GM21717 (cell line): ENCODE results near the gene ST6GAL1.
"Not testable (repeated sequence)": the region's sequence is repeated elsewhere in the genome, so short reads cannot be mapped to it uniquely, and the experiment has no call there.

ENCODE experiments used
- ATAC-seq: cut with Tn5 transposase; IDR thresholded peaks from one replicate; pipeline ENCODE4 v1.9.1; 2021; ENCODE audit warnings: mild to moderate bottlenecking, moderate library complexity; ENCODE audit not compliant: unreplicated experiment

Gene ST6GAL1

GRCh38 chr3:187017511-187018230, 87.3 kb downstream of the ST6GAL1 start:
- ATAC-seq, result no peak

GRCh38 chr3:187019542-187020072, 89.3 kb downstream of the ST6GAL1 start:
- ATAC-seq, result no peak

- no peak for ATAC-seq
Observed at GRCh38 chr3:187020376-187020775, 90.0 kb downstream of the ST6GAL1 start.

GRCh38 chr3:187021748-187022402, 91.5 kb downstream of the ST6GAL1 start:
- ATAC-seq, result no peak

- no peak for ATAC-seq
Observed at GRCh38 chr3:187022403-187023029, 92.2 kb downstream of the ST6GAL1 start.

GRCh38 chr3:187023340-187023739, 93.0 kb downstream of the ST6GAL1 start:
- not testable (repeated sequence) for ATAC-seq

- no peak for ATAC-seq
Observed at GRCh38 chr3:187024536-187025226, 94.4 kb downstream of the ST6GAL1 start.

GRCh38 chr3:187025254-187025655, 94.9 kb downstream of the ST6GAL1 start:
- peak; percentile 34 for ATAC-seq

- ATAC-seq, result peak; percentile 16
Observed at GRCh38 chr3:187025656-187026316, 95.5 kb downstream of the ST6GAL1 start.

GRCh38 chr3:187026317-187026670, 96.0 kb downstream of the ST6GAL1 start:
- no peak for ATAC-seq

- peak; percentile 41 for ATAC-seq
Observed at GRCh38 chr3:187027531-187028278, 97.4 kb downstream of the ST6GAL1 start.

GRCh38 chr3:187031934-187032333, 101.6 kb downstream of the ST6GAL1 start:
- no peak for ATAC-seq

GRCh38 chr3:187036394-187036793, 106.1 kb downstream of the ST6GAL1 start:
- no peak for ATAC-seq

- no peak for ATAC-seq
Observed at GRCh38 chr3:187039100-187039722, 108.9 kb downstream of the ST6GAL1 start.

- no peak for ATAC-seq
Observed at GRCh38 chr3:187039723-187040414, 109.5 kb downstream of the ST6GAL1 start.

- no peak for ATAC-seq
Observed at GRCh38 chr3:187040516-187041361, 110.4 kb downstream of the ST6GAL1 start.

GRCh38 chr3:187041362-187042307, 111.3 kb downstream of the ST6GAL1 start:
- ATAC-seq, result no peak
